Thoracic aorta (tissue), 2 donors: Measurements from ENCODE around the gene BEND2. TPM values are rescaled to one million over a fixed set of nuclear protein-coding genes. Genes with fewer than 3 reads are reported as not detected.
"Not testable (repeated sequence)": the region's sequence is repeated elsewhere in the genome, so short reads cannot be mapped to it uniquely, and the experiment has no call there.

Experiments used
- ATAC-seq: fragments of 150-250 bp; one replicate; pipeline ENCODE4 v1.8.0; 2017; ENCODE audit warnings: low read depth; ENCODE audit not compliant: insufficient number of reproducible peaks, low FRiP score
- DNase-seq: peaks from one replicate; pipeline ENCODE4 v3.0.0-alpha.2; 2020; ENCODE audit warnings: low spot score
- H3K27ac ChIP-seq, 2 donors: fragments of 200-600 bp; sonication (generic); 1 replicate in 1 of 2; 2 replicates in 1 of 2; pipeline ENCODE4 v1.5.1; 2016; ENCODE audit warnings: mild to moderate bottlenecking in 2 of 2, moderate library complexity in 2 of 2
- H3K27me3 ChIP-seq: fragments of 200-600 bp; sonication (generic); replicated peaks from 2 replicates; pipeline ENCODE4 v1.6.0; 2016; ENCODE audit warnings: mild to moderate bottlenecking; ENCODE audit not compliant: insufficient read depth
- H3K36me3 ChIP-seq: fragments of 200-600 bp; sonication (generic); one replicate; pipeline ENCODE4 v1.5.1; 2016
- H3K4me1 ChIP-seq, 2 donors: fragments of 200-600 bp; sonication (generic); 1 replicate in 1 of 2; 2 replicates in 1 of 2; pipeline versions ENCODE4 v1.5.1 to v1.6.0; 2016; ENCODE audit warnings: low read depth in 2 of 2, mild to moderate bottlenecking in 1 of 2; ENCODE audit not compliant: control insufficient read depth in 1 of 2
- H3K4me3 ChIP-seq: fragments of 200-600 bp; sonication (generic); 2 replicates; pipeline ENCODE4 v1.5.1; 2016; ENCODE audit warnings: mild to moderate bottlenecking
- H3K9me3 ChIP-seq: fragments of 200-600 bp; sonication (generic); 2 replicates; pipeline ENCODE4 v1.5.1; 2016
- total RNA-seq, 2 donors: library from RNA; depleted of rRNA; stranded (reverse); fragments of >200 nt; gene quantifications; one replicate each; pipeline versions ENCODE4 v1.1.0 to v1.2.3, GENCODE V29; 2016
- TF ChIP-seq, protein P1 (sequence below): fragments of 200-600 bp; sonication (generic); IDR thresholded peaks from one replicate; pipeline ENCODE4 v1.5.1; 2019; ENCODE audit warnings: antibody characterized with exemption

Gene BEND2
- not detected for total RNA-seq

DNA sequence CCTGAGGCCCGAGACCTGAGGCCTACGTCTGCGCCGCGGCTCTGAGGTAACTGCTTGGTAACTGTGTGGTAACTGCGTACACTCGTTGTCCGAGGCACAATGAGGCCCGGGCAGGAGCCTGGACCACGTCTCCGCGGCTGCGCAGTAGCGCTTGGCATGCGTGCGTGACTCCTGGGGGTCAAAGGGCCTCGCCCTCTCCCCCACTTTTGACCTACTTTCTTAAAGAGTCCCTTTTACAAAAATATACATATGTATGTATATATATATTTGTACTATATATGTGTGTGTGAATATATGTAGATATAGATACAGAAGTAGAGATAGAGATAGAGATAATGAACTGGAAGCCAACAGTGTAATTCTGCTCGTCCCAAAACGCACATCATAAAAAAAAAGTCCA lies at the start of gene BEND2:
TSS of gene BEND2 (minus strand) at position 101 of the 400 bp plus-strand sequence. CDS start 136 bp downstream, outside the sequence.
- no peaks in the 10 kb centered on the region for H3K36me3 ChIP-seq
- no peak for DNase-seq
- H3K9me3 ChIP-seq, result no peaks in the 10 kb centered on the region
- H3K4me3 ChIP-seq, result no peak within 1 kb of the TSS
- ATAC-seq, result no peak
- no peak within 1 kb of the TSS for H3K27ac ChIP-seq
- H3K27me3 ChIP-seq, result no peaks in the 10 kb centered on the region
- TF ChIP-seq, protein P1, sequence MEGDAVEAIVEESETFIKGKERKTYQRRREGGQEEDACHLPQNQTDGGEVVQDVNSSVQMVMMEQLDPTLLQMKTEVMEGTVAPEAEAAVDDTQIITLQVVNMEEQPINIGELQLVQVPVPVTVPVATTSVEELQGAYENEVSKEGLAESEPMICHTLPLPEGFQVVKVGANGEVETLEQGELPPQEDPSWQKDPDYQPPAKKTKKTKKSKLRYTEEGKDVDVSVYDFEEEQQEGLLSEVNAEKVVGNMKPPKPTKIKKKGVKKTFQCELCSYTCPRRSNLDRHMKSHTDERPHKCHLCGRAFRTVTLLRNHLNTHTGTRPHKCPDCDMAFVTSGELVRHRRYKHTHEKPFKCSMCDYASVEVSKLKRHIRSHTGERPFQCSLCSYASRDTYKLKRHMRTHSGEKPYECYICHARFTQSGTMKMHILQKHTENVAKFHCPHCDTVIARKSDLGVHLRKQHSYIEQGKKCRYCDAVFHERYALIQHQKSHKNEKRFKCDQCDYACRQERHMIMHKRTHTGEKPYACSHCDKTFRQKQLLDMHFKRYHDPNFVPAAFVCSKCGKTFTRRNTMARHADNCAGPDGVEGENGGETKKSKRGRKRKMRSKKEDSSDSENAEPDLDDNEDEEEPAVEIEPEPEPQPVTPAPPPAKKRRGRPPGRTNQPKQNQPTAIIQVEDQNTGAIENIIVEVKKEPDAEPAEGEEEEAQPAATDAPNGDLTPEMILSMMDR, result no peak
- H3K4me1 ChIP-seq, result no peaks in the 10 kb centered on the region

DNA sequence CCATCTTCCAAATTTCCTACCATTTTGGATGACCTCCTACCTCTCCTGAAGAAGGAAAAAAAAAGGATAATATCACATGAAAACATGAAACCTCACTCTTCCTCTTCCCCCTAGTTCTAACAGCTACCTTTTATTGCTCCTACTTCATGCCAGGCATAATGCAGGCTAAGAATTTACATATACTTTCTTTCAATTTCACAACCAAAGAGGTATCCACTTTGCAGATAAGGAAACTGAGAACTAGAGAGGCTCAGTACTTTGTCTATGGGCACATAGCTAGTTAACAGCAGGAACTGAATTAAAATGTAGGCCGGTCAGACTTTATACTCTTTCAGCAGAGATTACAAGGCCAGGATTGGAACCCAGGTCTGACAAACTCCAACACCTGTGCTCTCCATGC lies 34.4 kb upstream of the BEND2 start:
- Histone ChIP-seq H3K27ac (no peak overlapping the region), H3K27me3 (no peaks in the 10 kb centered on the region), H3K4me1 (no peaks in the 10 kb centered on the region), H3K36me3 (no peaks in the 10 kb centered on the region), H3K9me3 (no peaks in the 10 kb centered on the region), H3K4me3 (no peak overlapping the region)
- TF ChIP-seq, protein P1, result no peak
- DNase-seq (no peak), ATAC-seq (no peak)

DNA sequence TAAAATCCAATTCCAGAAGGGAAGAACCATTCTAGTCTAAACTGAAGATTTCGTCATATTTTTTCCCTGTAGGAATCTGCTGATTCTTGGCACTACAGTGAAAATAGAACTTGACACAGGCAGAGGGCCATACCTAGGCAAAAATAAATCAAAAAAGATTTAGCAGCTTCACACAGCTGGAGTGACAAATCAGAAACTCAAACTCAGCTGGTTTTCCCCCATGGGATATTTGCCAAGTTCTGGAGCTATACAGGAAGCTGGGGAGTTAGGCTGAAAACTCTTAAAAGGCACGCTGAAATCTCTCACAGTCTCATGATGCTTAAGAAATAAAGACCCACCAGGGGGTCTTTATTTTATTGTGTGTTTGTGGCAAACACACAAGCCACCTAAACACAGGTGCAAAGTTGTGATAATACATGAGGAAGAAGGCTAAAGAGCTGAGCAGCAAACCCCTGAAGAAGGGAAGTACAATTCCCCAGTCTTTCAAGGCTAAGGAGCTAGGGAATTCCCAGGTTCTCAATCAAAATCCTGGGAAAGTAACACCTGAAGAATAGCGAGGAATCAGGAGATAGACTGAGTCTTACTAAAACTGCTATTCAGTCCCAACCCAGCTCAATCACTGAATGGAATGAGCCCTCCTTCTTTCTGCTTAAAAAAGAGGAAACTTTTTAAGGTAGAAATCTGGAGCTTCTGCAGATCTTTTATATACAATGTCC lies 32.1 kb upstream of the BEND2 start:
- Histone ChIP-seq H3K4me1 (no peaks in the 10 kb centered on the region), H3K27ac (no peak overlapping the region), H3K36me3 (no peaks in the 10 kb centered on the region), H3K27me3 (no peaks in the 10 kb centered on the region), H3K4me3 (no peak overlapping the region), H3K9me3 (no peaks in the 10 kb centered on the region)
- TF ChIP-seq, protein P1, result no peak
- ATAC-seq (no peak), DNase-seq (no peak)

DNA sequence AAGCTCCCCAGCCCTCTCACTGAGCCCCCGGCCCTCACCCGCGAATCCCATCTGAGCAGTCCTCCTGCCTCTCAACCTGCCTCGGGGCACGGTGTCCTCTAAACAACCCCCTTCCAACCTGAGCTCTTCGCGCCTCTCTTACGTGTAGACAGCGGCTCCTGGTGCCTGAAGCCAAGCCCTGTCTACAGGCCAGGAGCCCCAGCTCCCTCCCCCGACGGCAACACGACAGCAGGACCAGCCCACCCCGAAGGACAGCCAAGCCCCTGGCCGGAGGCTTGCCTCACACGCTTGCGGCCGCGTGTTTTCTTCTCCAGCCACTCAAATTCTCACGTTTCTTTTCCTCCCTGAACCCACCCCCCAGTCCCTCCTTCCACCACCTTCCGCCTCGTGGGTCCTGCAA lies 9.0 kb upstream of the BEND2 start:
- not testable (repeated sequence) for H3K27ac ChIP-seq, H3K9me3 ChIP-seq, H3K36me3 ChIP-seq, H3K4me3 ChIP-seq, DNase-seq, H3K27me3 ChIP-seq, ATAC-seq, H3K4me1 ChIP-seq

DNA sequence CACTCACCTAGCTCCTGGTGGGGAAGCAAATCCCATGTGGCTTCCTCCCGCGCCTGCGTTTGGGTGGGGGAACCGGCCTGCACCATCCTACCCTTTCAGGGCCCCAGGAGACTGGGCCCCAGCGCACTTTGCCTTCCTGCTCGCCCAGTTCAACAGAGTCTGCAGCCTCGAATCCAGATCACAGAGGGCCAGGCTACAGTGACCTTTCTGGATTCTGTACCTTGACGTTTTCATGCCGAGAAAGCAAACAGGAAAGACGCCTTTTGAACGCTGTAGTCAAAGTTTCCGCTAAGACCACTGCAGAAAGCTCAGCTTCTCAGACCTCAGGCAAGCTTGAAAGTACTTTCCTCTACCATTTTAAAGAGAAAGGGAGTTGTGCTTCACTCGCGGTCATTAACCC lies 7.4 kb upstream of the BEND2 start:
- no peaks in the 10 kb centered on the region for H3K36me3 ChIP-seq
- H3K27me3 ChIP-seq, result no peaks in the 10 kb centered on the region
- no peak for DNase-seq
- no peak overlapping the region for H3K4me3 ChIP-seq
- TF ChIP-seq, protein P1, result no peak
- no peak overlapping the region for H3K27ac ChIP-seq
- no peaks in the 10 kb centered on the region for H3K4me1 ChIP-seq
- ATAC-seq, result no peak
- no peaks in the 10 kb centered on the region for H3K9me3 ChIP-seq

DNA sequence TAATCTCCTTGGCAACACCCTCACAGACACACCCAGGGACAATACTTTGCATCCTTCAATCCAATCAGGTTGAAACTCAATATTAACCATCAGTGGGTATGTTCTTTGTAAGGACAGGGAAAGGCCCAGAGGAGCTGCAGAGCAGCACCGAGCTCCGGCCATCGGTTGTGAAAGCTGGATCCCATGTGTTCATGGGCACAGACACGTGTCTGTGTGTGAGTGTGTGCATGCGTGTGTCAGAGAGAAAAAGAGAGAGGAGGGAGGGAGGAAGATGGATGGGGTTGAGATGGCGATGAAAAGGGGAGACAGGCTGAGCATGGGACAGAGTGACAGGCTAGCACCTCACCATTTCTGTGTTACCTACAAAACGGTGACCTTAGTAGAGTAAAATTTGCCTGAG lies 6.8 kb upstream of the BEND2 start:
- ATAC-seq (no peak), DNase-seq (no peak)
- Histone ChIP-seq H3K9me3 (no peaks in the 10 kb centered on the region), H3K4me3 (no peak overlapping the region), H3K27me3 (no peaks in the 10 kb centered on the region), H3K4me1 (no peaks in the 10 kb centered on the region), H3K36me3 (no peaks in the 10 kb centered on the region), H3K27ac (no peak overlapping the region)
- TF ChIP-seq, protein P1, result no peak
